ENCODE measurements around the gene LTBP1.

DNA sequence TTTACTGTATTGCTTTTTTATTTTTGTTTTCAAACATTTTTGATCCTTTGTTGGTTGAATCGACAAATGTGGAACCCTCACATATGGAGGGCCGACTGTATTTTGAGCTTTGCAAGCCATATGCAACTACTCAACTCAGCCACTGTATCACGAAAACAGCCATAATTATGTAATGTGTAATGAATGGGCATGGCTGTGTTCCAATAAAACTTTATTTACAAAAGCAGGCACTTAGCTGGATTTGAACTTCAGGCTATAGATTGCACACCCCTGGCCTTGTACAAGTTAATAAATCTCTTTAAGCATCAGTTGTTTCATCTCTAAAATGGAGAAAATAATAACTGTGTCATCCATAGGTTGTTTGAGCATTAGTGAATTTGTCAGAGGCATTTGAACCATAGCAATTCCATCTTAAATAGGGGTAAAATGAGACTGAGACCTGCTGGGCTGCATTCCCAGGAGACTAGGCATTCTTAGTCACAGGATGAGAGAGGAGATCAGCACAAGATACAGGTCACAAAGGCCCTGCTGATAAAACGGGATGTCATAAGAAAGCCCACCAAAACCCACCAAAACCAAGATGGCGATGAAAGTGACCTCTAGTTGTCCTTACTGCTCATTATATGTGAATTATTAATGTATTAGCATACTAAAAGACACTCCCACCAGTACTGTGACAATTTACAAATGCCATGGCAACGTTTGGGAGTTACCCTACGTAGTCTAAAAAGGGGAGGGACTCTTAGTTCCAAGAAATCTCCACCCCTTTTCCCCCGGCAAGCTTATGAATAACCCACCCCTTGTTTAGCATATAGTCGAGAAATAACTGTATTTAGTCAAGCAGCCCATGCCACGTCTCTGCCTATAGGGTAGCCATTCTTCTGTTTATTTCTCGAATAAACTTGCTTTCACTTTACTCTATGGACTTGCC lies 13.7 kb upstream of the LTBP1 start:
- TF ChIP-seq CTCF (IDR thresholded peaks at IDR 0.05; ENCODE audit: insufficient read depth, low read depth, low read length) (no peak), EZH2 (IDR thresholded peaks at IDR 0.05; ENCODE audit: insufficient read depth, low read length) (no peak)

All from astrocyte (in vitro differentiated cells and primary cell).